ENCODE measurements around the gene MAP1LC3B. TPM values are rescaled to one million over a fixed set of nuclear protein-coding genes. Genes with fewer than 3 reads are reported as not detected.
A peak's percentile ranks its signal among the peaks of the same experiment; 100 is the strongest.
"Not testable (repeated sequence)": the region's sequence is repeated elsewhere in the genome, so short reads cannot be mapped to it uniquely, and the experiment has no call there.

MAP1LC3B gene
- polyA plus RNA-seq, 3 donors from 2014 or later = 175 to 297 (median 190) TPM

DNA sequence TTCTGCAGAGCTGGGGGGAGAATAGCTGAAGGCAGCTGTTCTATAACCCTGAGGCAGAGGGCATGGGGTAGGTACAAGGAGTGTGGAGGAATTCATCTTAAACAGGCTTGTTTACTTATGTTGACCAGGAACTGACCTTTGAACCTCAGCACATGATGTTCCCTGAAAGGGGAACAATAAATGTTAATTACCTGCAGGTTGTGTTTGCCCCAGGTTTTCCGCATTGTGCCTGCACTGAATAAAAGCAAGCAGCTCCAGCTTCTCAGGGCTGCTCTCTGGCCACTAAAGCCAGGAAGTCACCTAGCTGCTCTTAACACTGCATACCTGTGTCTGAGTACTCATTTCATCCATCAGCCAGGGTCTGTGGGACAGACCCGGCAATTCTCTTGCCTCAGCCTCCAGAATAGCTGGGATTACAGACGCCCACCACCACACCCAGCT, 12.8 kb upstream of the MAP1LC3B start:
- H3K27ac Mint-ChIP-seq = peak overlapping the region in 1 of 6 donors; percentile 7
- not testable (repeated sequence) for H3K4me3 Mint-ChIP-seq, H3K36me3 Mint-ChIP-seq, DNase-seq, H3K9me3 Mint-ChIP-seq
- peaks cover 24 to 33% of the 10 kb centered on the region in 2 donors for H3K4me1 Mint-ChIP-seq
- H3K27me3 Mint-ChIP-seq (ENCODE audit: low read depth in 3 of 3) = peaks cover 6 to 18% (median 8%) of the 10 kb centered on the region in 3 donors

DNA sequence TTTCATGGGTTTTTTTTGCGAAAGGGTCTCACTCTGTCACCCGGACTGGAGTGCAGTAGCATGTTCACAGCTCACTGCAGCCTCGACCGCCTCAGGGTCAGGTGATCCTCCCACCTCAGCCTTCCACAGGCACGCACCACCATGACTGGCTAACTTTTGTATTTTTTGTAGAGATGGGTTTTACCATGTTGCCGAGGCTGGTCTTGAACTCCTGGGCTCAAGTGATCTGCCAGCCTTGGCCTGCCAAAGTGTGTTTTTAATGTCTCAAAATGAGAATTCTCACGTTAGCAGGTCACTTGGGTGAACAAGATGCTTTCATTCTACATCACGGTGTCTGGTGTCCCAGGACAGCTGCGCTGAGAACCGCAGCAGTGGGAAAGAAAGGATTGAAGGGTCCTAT, 11.7 kb upstream of the MAP1LC3B start:
- H3K27ac Mint-ChIP-seq = peak overlapping the region in 1 of 6 donors; percentile 81
- no peaks in the 10 kb centered on the region for H3K36me3 Mint-ChIP-seq
- peaks cover 6 to 23% (median 14%) of the 10 kb centered on the region in 3 donors for H3K27me3 Mint-ChIP-seq (ENCODE audit: low read depth in 3 of 3)
- no peak for DNase-seq
- H3K4me1 Mint-ChIP-seq = peaks cover 24 to 35% of the 10 kb centered on the region in 2 donors
- H3K9me3 Mint-ChIP-seq = peaks cover 0 to 2% (median 0%) of the 10 kb centered on the region in 6 donors
- H3K4me3 Mint-ChIP-seq = no peak overlapping the region

DNA sequence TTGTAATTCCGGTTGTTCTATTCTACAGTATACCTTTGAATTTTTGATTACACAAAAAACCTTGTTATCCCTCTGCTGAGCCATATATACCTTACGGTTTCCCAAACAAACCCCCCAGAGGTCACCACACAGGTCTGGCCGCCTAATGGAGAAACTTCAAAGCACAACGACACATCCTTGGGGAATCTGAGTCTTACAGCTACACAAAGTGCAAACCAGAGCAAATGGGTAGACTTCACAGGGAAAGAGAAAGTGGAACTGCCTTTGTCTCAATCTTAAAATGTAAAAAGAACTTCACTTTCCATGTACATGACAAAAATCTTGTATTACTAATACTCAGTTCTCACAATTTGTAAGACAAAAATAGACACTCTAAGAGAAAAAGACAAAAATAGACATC, 11.3 kb upstream of the MAP1LC3B start:
- no peaks in the 10 kb centered on the region for H3K36me3 Mint-ChIP-seq
- peaks cover 24 to 40% of the 10 kb centered on the region in 2 donors for H3K4me1 Mint-ChIP-seq
- peak overlapping the region; percentile 17 to 81 (median 45) for H3K27ac Mint-ChIP-seq
- peaks cover 0 to 2% (median 0%) of the 10 kb centered on the region in 6 donors for H3K9me3 Mint-ChIP-seq
- no peak for DNase-seq
- peak overlapping the region; percentile 39 to 87 (median 56) for H3K4me3 Mint-ChIP-seq
- H3K27me3 Mint-ChIP-seq (ENCODE audit: low read depth in 3 of 3) = peaks cover 6 to 23% (median 15%) of the 10 kb centered on the region in 3 donors

DNA sequence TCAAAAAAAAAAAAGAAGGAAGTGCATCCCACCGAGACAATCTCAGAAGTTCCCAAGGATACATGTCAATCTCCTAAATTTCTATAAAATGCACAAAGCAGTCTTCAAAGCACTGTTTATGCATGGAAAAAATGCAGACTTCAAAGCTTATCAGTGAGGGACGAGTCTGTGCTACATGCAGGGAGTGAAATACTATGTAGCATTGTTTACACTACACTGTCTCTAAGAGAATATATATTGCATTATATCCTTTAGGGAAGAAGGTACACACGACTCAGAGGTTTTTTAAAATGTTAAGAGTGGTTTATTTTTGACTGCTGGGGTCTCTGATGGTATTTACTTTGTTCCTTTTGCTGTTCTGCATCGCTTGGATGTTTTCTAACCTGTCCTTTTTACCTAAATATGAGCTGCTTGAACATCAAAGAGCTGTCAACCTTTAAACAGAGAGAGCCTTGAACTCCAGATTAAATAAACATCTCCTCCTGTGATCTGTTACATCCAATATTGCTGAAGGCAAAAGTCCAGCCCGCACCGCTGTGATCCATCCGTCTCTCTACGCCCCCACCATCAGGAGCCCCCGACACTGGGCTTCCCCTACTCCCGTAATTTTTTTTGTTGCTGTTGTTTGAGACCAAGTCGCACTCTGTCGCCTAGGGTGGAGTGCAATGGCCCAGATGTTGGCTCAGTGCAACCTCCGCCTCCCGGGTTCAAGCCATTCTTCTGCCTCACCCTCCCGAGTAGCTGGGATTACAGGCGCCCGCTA, 9.9 kb upstream of the MAP1LC3B start:
- Mint-ChIP-seq H3K27me3 (ENCODE audit: low read depth in 3 of 3) (peaks cover 6 to 21% (median 15%) of the 10 kb centered on the region in 3 donors), H3K4me3 (peak overlapping the region; percentile 78 to 88 (median 82)), H3K9me3 (peaks cover 0 to 2% (median 0%) of the 10 kb centered on the region in 6 donors), H3K27ac (peak overlapping the region; percentile 84 to 95 (median 88)), H3K36me3 (no peaks in the 10 kb centered on the region), H3K4me1 (peaks cover 33 to 41% of the 10 kb centered on the region in 2 donors)
- DNase-seq = no peak

DNA sequence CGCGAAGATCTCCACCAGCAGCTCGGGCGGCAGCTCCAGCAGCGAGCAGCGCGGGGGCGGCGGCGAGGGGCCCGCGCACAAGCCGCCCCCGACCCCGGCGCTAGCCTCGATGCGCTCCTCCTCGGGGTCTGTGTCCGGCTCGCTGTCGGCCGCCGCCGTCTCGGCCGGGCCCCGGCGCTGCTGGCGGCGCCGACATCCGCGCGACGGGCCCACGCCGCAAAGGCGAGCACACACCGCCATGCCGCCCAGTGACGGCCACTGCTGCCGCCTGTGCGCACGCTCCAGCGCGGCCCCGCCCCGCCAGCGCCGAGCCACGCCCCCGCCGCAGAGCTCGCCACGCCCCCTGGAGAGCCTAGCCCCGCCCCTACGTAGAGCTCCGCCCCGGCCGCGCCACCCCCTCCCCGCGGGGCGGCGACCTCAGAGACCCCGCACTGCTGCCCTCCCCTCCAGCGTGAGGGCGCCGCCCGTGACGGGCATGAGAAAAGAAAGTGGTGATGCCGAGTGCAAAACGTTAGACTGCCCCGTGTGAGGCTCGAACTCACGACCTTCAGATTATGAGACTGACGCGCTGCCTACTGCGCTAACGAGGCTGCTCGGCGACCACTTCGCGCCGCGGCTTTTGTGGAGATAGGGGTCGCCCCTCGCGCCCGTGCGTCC, 8.5 kb upstream of the MAP1LC3B start, which contains the start of gene FBXO31:
Gene FBXO31, minus strand, starts transcription at position 272 of the 657 bp plus-strand sequence. Its CDS starts 32 bp downstream, at position 240.
- Mint-ChIP-seq H3K27ac (peak within 1 kb of the TSS; percentile 89 to 98 (median 95)), H3K4me3 (peak within 1 kb of the TSS; percentile 89 to 92 (median 92)), H3K9me3 (peaks cover 0 to 2% (median 0%) of the 10 kb centered on the region in 6 donors), H3K27me3 (ENCODE audit: low read depth in 3 of 3) (peaks cover 8 to 24% (median 21%) of the 10 kb centered on the region in 3 donors), H3K4me1 (peaks cover 47 to 54% of the 10 kb centered on the region in 2 donors), H3K36me3 (no peaks in the 10 kb centered on the region)
- peak; percentile 89 to 93 (median 93) for DNase-seq

DNA sequence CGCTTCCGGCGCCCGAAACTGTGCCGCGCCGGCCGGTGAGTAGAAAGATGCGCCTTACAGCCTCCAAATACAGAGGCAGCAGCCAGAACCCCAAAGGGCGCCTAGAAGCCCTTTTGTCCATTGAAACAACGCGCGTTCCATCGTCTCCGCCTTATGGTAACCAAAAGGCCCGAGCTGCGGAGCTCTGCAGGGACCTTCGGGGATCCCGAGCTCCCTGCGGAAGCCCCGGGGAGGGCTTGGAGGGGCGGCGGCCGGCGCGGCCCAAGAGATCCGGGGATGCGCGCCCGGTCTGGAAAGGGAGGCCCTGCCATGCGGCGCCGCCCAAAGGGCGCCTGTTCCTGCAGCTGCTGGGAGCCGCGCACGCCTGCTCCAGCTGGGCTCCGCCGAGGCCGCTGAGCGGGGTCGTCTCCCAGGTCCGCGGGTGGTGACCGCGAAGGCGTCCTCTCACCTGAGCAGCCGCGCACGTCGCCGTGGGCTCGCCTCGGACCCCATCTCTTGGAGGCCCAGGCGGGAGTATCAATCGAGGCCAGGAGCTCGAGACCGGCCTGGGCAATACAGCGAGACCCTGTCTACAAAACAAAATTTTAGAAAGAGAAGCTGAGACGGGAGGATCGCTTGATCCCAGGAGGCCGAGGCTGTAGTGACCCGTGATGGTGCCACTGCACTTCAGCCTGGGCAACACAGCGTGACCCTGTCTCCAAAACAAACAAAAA, 7.8 kb upstream of the MAP1LC3B start:
- Mint-ChIP-seq H3K9me3 (peaks cover 0 to 2% (median 0%) of the 10 kb centered on the region in 6 donors), H3K4me3 (peak overlapping the region; percentile 89 to 92 (median 92)), H3K4me1 (peaks cover 50 to 61% of the 10 kb centered on the region in 2 donors), H3K36me3 (no peaks in the 10 kb centered on the region), H3K27me3 (ENCODE audit: low read depth in 3 of 3) (peaks cover 8 to 25% (median 21%) of the 10 kb centered on the region in 3 donors), H3K27ac (peak overlapping the region; percentile 89 to 98 (median 95))
- DNase-seq = no peak

DNA sequence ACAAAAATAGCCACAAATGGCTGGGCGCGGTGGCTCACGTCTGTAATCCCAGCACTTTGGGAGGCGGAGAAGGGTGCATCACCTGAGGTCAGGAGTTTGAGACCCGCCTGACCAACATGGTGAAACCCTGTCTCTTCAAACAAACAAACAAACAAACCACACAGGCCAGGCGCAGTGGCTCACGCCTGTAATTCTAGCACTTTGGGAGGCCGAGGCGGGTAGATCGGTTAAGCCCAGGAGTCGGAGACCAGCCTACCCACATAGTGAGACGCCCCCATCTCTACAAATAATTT, 7.3 kb upstream of the MAP1LC3B start:
- DNase-seq, H3K9me3 Mint-ChIP-seq, H3K36me3 Mint-ChIP-seq: not testable (repeated sequence)
- H3K4me3 Mint-ChIP-seq = peak overlapping the region; percentile 46 to 90 (median 63)
- H3K27ac Mint-ChIP-seq = peak overlapping the region in 5 of 6 donors; percentile 45 to 94 (median 73)
- peaks cover 53 to 66% of the 10 kb centered on the region in 2 donors for H3K4me1 Mint-ChIP-seq
- H3K27me3 Mint-ChIP-seq (ENCODE audit: low read depth in 3 of 3) = peaks cover 8 to 25% (median 21%) of the 10 kb centered on the region in 3 donors

DNA sequence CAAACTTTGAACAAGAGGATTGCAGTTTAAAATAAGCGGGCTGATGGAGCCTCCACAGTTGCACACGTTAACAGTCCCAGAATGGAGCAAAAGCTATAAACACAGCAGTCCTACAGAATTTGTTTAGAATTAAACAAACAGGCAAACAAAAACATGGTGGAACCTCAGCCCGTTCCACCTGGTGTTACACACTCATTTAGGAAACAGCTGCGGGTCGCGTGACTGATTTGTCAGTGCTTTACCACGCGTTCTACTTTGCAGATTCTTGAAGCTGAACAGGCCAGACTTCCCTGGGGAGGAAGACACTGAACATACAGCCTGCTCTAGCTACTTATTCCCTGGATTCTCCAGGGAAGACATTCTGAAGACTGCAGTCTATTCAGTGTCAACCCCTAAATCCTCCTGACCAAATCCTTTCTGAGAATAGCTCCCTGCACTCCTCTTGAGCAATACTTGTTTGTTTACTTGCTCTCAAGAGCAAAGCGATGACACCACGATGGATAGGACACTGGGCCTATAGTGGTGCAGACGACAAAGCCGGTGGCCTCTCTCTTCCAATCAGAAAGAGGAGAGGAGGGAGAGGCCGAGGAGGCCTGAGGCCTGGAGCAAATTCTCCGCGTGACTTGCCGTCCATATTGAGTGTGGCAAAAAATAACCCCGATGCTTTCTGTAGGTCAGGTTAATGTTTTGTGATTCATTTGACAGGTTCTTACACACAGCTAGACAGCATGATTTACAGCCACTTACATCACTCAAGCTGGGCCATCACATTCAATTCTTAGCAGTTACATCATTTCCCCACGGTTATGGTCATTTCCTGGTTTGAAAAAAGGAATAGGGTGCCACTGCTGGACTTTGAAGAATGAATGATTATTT, 4.0 kb upstream of the MAP1LC3B start:
- H3K36me3 Mint-ChIP-seq = no peaks in the 10 kb centered on the region

DNA sequence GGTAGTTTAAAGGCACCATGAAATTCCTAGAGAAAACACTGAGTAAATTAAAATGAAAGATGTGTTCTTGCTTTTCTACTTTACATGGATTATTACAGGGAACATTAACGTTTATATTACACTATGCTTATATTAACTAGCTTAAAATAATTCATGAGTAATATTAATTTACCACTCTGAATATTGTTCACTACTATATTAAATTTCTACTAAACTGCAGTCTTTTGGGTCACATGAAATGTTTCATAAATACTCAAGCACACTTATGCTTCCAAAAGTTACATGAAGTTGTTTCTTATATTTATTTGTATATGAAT, 3.4 kb upstream of the MAP1LC3B start:
- H3K27me3 Mint-ChIP-seq (ENCODE audit: low read depth in 3 of 3) = peaks cover 12 to 29% (median 22%) of the 10 kb centered on the region in 3 donors
- H3K4me1 Mint-ChIP-seq = peaks cover 45 to 51% of the 10 kb centered on the region in 2 donors
- H3K27ac Mint-ChIP-seq = peak overlapping the region; percentile 95 to 99 (median 97)
- no peak for DNase-seq
- peaks cover 0 to 2% (median 0%) of the 10 kb centered on the region in 6 donors for H3K9me3 Mint-ChIP-seq
- no peaks in the 10 kb centered on the region for H3K36me3 Mint-ChIP-seq
- H3K4me3 Mint-ChIP-seq = peak overlapping the region; percentile 61 to 85 (median 72)

More for the DNA sequence above, 4.0 kb upstream of the MAP1LC3B start:
- Mint-ChIP-seq H3K4me3 (peak overlapping the region; percentile 61 to 85 (median 72)), H3K4me1 (peaks cover 39 to 45% of the 10 kb centered on the region in 2 donors), H3K27ac (peak overlapping the region; percentile 95 to 99 (median 97)), H3K27me3 (ENCODE audit: low read depth in 3 of 3) (peaks cover 11 to 25% (median 23%) of the 10 kb centered on the region in 3 donors), H3K9me3 (peaks cover 0 to 2% (median 0%) of the 10 kb centered on the region in 6 donors)
- DNase-seq = peak; percentile 90 to 94 (median 91)

DNA sequence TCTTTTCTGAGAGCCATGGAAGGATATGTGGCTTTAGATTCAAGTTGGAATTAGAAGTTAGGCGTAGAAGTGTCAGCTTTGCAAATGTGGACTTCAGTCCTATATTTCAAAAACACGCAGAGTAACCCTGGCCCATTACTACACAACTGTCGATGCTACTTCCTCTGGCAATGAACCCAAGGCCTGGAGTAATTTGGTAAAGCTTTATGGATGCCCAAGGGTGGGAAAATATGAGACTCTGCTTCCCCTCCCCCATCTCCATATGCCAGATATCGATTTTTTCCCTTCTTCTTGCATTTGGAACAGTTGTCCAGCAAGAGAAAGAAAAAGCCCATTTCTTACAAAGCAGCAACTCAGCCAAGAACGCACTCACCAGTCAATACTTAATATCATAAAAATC, 2.9 kb upstream of the MAP1LC3B start:
- peaks cover 7 to 29% (median 17%) of the 10 kb centered on the region in 3 donors for H3K27me3 Mint-ChIP-seq (ENCODE audit: low read depth in 3 of 3)
- peak overlapping the region in 2 of 5 donors; percentile 18 to 54 for H3K4me3 Mint-ChIP-seq
- no peak for DNase-seq
- peak overlapping the region; percentile 79 to 97 (median 88) for H3K27ac Mint-ChIP-seq
- H3K9me3 Mint-ChIP-seq = no peaks in the 10 kb centered on the region
- H3K4me1 Mint-ChIP-seq = peaks cover 47 to 56% of the 10 kb centered on the region in 2 donors
- no peaks in the 10 kb centered on the region for H3K36me3 Mint-ChIP-seq

DNA sequence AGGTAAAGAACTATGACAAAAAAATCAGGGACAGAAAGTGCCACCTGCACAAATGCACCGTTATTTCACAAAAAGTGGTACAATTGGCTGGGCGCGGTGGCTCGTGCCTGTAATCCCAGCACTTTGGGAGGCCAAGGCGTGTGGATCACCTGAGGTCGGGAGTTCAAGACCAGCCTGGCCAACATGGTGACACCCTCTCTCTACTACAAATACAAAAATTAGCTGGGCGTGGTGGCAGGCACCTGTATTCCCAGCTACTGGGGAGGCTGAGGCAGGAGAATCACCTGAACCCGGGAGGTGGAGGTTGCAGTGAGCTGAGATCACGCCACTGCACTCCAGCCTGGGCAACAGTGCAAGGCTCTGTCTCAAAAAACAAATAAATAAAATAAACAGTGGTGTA, 2.2 kb upstream of the MAP1LC3B start:
- peak overlapping the region in 3 of 5 donors; percentile 7 to 54 (median 8) for H3K4me3 Mint-ChIP-seq

DNA sequence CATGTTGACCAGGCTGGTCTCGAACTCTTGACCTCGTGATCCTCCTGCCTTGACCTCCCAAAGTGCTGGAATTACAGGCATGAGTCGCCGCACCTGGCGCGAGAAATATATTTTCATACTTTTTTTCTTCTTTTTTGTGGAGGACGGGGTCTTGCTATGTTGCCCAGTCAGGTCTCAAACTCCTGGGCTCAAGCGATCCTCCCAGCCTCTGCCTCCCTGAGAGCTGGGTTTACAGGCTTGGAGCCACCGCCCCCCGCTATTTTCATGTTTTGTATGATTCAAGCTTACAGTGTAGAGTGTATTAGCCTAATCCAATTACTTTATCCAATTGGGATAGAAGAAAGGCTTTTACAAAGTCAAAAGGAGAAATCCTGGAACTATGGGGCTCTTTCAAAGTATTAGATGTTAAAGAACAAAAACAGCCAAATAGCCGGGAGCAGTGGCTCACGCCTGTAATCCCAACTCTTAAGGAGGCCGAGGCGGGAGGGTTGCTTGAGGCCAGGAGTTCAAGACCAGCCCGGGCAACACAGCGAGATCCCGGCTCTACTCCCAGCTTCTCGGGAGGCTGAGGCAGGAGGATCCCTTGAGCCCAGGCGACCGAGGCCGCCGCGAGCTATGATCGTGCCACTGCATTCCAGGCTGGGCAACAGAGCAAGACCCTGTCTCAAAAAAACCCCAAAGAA, 1.4 kb upstream of the MAP1LC3B start:
- peaks cover 61 to 65% of the 10 kb centered on the region in 2 donors for H3K4me1 Mint-ChIP-seq
- peak overlapping the region; percentile 79 to 88 (median 86) for H3K4me3 Mint-ChIP-seq
- no peaks in the 10 kb centered on the region for H3K36me3 Mint-ChIP-seq
- H3K27me3 Mint-ChIP-seq (ENCODE audit: low read depth in 3 of 3) = peaks cover 7 to 26% (median 10%) of the 10 kb centered on the region in 3 donors
- peak overlapping the region; percentile 89 to 96 (median 95) for H3K27ac Mint-ChIP-seq
- no peaks in the 10 kb centered on the region for H3K9me3 Mint-ChIP-seq
- DNase-seq = no peak

More for the DNA sequence above, 2.2 kb upstream of the MAP1LC3B start:
- not testable (repeated sequence) for DNase-seq, H3K9me3 Mint-ChIP-seq, H3K36me3 Mint-ChIP-seq
- Mint-ChIP-seq H3K4me1 (peaks cover 54 to 63% of the 10 kb centered on the region in 2 donors), H3K27me3 (ENCODE audit: low read depth in 3 of 3) (peaks cover 7 to 23% (median 13%) of the 10 kb centered on the region in 3 donors), H3K27ac (peak overlapping the region; percentile 79 to 97 (median 88))

All from immature natural killer cell (primary cell).